ENCODE results near the gene WASHC4.

Gene WASHC4

GRCh38 chr12:105104762-105105161 is 2.8 kb upstream of the WASHC4 start:
- no peak overlapping the region for H3K4me3 ChIP-seq (ENCODE audit: low read depth, low read length)
- DNase-seq (ENCODE audit: low read depth) = no peak
- TF ChIP-seq, protein P1, sequence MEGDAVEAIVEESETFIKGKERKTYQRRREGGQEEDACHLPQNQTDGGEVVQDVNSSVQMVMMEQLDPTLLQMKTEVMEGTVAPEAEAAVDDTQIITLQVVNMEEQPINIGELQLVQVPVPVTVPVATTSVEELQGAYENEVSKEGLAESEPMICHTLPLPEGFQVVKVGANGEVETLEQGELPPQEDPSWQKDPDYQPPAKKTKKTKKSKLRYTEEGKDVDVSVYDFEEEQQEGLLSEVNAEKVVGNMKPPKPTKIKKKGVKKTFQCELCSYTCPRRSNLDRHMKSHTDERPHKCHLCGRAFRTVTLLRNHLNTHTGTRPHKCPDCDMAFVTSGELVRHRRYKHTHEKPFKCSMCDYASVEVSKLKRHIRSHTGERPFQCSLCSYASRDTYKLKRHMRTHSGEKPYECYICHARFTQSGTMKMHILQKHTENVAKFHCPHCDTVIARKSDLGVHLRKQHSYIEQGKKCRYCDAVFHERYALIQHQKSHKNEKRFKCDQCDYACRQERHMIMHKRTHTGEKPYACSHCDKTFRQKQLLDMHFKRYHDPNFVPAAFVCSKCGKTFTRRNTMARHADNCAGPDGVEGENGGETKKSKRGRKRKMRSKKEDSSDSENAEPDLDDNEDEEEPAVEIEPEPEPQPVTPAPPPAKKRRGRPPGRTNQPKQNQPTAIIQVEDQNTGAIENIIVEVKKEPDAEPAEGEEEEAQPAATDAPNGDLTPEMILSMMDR (IDR thresholded peaks at IDR 0.05; ENCODE audit: insufficient read depth, low read depth, low read length, missing control alignments) = no peak

GRCh38 chr12:105106621-105107020 is 910 bp upstream of the WASHC4 start:
- TF ChIP-seq, protein P1 (IDR thresholded peaks at IDR 0.05; ENCODE audit: insufficient read depth, low read depth, low read length, missing control alignments) = no peak
- no peak for DNase-seq (ENCODE audit: low read depth)
- peak overlapping the region; percentile 88 for H3K4me3 ChIP-seq (ENCODE audit: low read depth, low read length)

DNA sequence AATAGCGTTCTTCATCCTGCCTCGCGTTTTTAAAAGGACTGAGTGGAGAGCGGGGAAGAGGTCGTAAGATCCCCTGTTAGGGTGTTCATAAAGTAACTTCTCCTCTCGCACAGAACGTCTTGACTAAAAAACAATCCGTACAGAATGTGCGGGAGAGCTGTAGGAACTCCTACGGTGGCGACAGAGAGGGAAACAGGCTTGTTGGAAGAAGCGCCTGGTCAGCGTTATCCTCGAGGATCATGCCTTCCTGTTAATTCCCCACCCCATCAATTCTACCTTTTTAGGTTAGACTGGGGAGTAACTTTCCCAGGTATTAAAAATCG is 399 bp upstream of the WASHC4 start:
- DNase-seq (ENCODE audit: low read depth) = no peak
- H3K4me3 ChIP-seq (ENCODE audit: low read depth, low read length) = peak overlapping the region; percentile 88
- TF ChIP-seq, protein P1 (IDR thresholded peaks at IDR 0.05; ENCODE audit: insufficient read depth, low read depth, low read length, missing control alignments) = no peak

DNA sequence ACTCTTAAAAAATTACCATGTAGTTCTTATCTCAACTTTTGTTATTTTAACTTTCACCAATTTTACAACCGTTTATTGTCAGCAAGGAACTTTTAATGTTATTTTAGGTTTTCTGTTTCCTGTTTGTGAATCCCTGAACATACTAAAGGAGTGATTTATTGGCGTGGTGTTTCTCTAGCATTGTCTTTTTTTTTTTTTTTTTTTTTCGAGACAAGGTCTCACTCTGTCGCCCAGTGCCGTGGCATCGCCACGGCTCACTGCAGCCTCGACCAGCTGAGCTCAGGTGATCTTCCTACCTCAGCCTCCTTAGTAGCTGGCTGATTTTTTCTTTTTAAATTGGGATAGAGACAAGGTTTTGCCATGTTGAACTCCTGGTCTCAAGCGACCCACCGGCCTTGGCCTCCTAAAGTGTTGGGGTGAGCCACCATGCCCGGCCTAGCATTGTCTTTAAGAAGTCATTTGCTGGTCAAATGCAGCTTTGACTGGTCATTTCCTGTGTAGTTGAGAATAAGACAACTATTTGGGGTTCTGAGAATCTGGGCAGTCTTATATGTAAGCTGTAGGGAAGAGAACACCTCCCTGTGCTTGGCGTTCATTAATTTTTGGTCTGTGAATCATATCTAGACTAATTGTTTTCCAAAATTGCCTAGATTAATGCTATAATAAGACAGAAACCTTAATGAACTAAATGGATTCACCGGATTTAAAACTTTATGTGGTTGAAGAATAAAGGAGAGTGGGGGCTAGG is 2.1 kb downstream of the WASHC4 start:
- peak overlapping the region; percentile 88 for H3K4me3 ChIP-seq (ENCODE audit: low read depth, low read length)
- TF ChIP-seq, protein P1 (IDR thresholded peaks at IDR 0.05; ENCODE audit: insufficient read depth, low read depth, low read length, missing control alignments) = no peak
- DNase-seq (ENCODE audit: low read depth) = peak; percentile 75

- H3K4me3 ChIP-seq (ENCODE audit: low read depth, low read length) = peak overlapping the region; percentile 88
- no peak for DNase-seq (ENCODE audit: low read depth)
- TF ChIP-seq, protein P1 (IDR thresholded peaks at IDR 0.05; ENCODE audit: insufficient read depth, low read depth, low read length, missing control alignments) = no peak
Observed at GRCh38 chr12:105110851-105111250, 3.3 kb downstream of the WASHC4 start.

GRCh38 chr12:105113094-105113493 is 5.6 kb downstream of the WASHC4 start:
- TF ChIP-seq, protein P1 (IDR thresholded peaks at IDR 0.05; ENCODE audit: insufficient read depth, low read depth, low read length, missing control alignments) = no peak
- no peak for DNase-seq (ENCODE audit: low read depth)
- no peak overlapping the region for H3K4me3 ChIP-seq (ENCODE audit: low read depth, low read length)

DNA sequence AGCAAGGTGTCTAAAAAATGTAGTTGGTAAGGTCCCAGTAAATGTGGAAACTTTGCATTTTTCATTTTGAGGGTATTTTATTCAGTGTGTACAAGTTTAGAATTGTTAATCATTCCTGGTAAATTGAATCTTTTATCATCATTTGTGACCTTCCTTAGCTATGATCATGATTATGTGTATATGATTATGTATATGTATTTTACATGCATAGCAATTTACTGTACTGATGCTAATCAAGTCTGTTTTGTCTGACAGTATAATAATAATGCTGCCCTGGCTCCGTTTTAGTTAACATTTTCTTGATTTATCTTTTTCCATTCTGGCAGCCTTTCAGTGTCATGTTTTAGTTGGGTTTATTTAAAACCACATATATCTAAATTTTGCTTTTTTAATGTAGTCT is 9.4 kb downstream of the WASHC4 start:
- no peak for DNase-seq (ENCODE audit: low read depth)
- no peak overlapping the region for H3K4me3 ChIP-seq (ENCODE audit: low read depth, low read length)
- TF ChIP-seq, protein P1 (IDR thresholded peaks at IDR 0.05; ENCODE audit: insufficient read depth, low read depth, low read length, missing control alignments) = no peak

Data from GM12865 (cell line).